Fibroblast of lung (primary cell): Measurements from ENCODE around the gene PRMT5. TPM values are rescaled to one million over a fixed set of nuclear protein-coding genes. Genes with fewer than 3 reads are reported as not detected.
A peak's percentile ranks its signal among the peaks of the same experiment; 100 is the strongest.

Experiments used
- DNase-seq, 2 donors: peaks; one replicate each; pipeline versions ENCODE4 v3.0.0 to v3.0.0-alpha.2; 2010; ENCODE audit warnings: low read depth in 2 of 2
- H2AFZ ChIP-seq: 2 replicates; pipeline ENCODE4 v1.5.1; 2012; ENCODE audit warnings: low read length, control low read depth, inconsistent platforms
- H3K27ac ChIP-seq: 2 replicates; pipeline ENCODE4 v1.5.1; 2011; ENCODE audit warnings: low read length, control low read depth; ENCODE audit not compliant: insufficient read depth
- H3K27me3 ChIP-seq: 2 replicates; pipeline ENCODE4 v1.5.1; 2011; ENCODE audit warnings: mild to moderate bottlenecking, low read length; ENCODE audit not compliant: control insufficient read depth, insufficient read depth
- H3K36me3 ChIP-seq: 2 replicates; pipeline ENCODE4 v1.5.1; 2011; ENCODE audit warnings: low read length; ENCODE audit not compliant: control insufficient read depth, insufficient read depth
- H3K4me1 ChIP-seq: 2 replicates; pipeline ENCODE4 v1.5.1; 2011; ENCODE audit warnings: low read length; ENCODE audit not compliant: control insufficient read depth, insufficient read depth; ENCODE audit errors: extremely low read depth
- H3K4me2 ChIP-seq: 2 replicates; pipeline ENCODE4 v1.5.1; 2011; ENCODE audit warnings: low read length, control low read depth; ENCODE audit not compliant: insufficient read depth; ENCODE audit errors: extremely low read depth
- H3K4me3 ChIP-seq, 4 experiments: fragments of 200-600 bp in 1 of 4; sonication (generic) in 1 of 4; replicated peaks in 1 of 4; 2 replicates each; pipeline ENCODE4 v1.5.1; 2011 to 2016; ENCODE audit warnings: low read length in 4 of 4, low read depth in 3 of 4, mild to moderate bottlenecking in 3 of 4, control low read depth in 2 of 4, inconsistent platforms in 1 of 4, mixed read lengths in 1 of 4; ENCODE audit not compliant: insufficient read depth in 1 of 4; ENCODE audit errors: control extremely low read depth in 1 of 4
- H3K79me2 ChIP-seq: 2 replicates; pipeline ENCODE4 v1.5.1; 2012; ENCODE audit warnings: mild to moderate bottlenecking, low read length, inconsistent platforms; ENCODE audit not compliant: control insufficient read depth, insufficient read depth
- H3K9ac ChIP-seq: 2 replicates; pipeline ENCODE4 v1.5.1; 2011; ENCODE audit warnings: mild to moderate bottlenecking, low read length, control low read depth; ENCODE audit not compliant: insufficient read depth
- H3K9me3 ChIP-seq: 2 replicates; pipeline ENCODE4 v1.5.1; 2012; ENCODE audit warnings: low read depth, low read length; ENCODE audit not compliant: control insufficient read depth, insufficient read depth
- H4K20me1 ChIP-seq: 2 replicates; pipeline ENCODE4 v1.5.1; 2011; ENCODE audit warnings: low read length; ENCODE audit not compliant: control insufficient read depth, insufficient read depth; ENCODE audit errors: extremely low read depth
- EZH2 ChIP-seq: IDR thresholded peaks from 2 replicates; pipeline ENCODE4 v1.5.1; 2012; ENCODE audit warnings: low read length, control low read depth, mild to moderate bottlenecking; ENCODE audit errors: missing control alignments
- polyA plus RNA-seq, 2 donors: library from polyadenylated mRNA; depleted of rRNA in 1 of 2; stranded (reverse) in 1 of 2; unstranded in 1 of 2; fragments of >200 nt; gene quantifications; 2 replicates each; pipeline ENCODE4 v1.2.1, GENCODE V29; 2011 to 2012; ENCODE audit warnings: missing spikeins in 1 of 2
- total RNA-seq: library from RNA; depleted of rRNA; stranded (reverse); fragments of >200 nt; gene quantifications from 2 replicates; pipeline ENCODE4 v1.2.1, GENCODE V29; 2014
- TF ChIP-seq, protein P1 (sequence below), 2 donors: IDR thresholded peaks in 1 of 2; conservative IDR thresholded peaks in 1 of 2; 1 replicate in 1 of 2; 2 replicates in 1 of 2; pipeline ENCODE4 v1.5.1; 2011 to 2012; ENCODE audit warnings: low read length in 2 of 2, control low read depth in 1 of 2, inconsistent platforms in 1 of 2, low read depth in 1 of 2, mild to moderate bottlenecking in 1 of 2

The PRMT5 gene
- total and polyA plus RNA-seq, 2 donors (not counting 1 experiment from before 2014, with no cell fraction given) = 54.8 to 91.7 TPM

DNA sequence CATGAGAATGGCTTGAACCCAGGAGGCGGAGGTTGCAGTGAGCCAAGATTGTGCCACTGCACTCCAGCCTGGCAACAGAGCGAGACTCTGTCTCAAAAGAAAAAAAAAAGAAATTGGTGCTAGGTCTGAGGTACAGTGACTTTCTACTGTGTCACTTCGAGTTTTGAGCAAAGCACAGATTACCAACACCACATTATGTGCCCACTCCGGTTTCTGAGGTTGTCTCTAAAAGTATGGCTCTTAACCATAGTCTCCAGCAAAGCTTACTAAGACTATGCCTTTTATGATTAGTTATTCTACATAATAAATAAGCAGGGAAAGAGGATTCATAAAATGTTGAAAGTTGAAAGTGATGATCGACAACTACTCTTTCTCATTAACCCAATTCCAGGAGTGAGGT lies 18.3 kb downstream of the PRMT5 start:
- DNase-seq = no peak
- H3K27me3 ChIP-seq = no peaks in the 10 kb centered on the region
- H3K4me3 ChIP-seq = no peak overlapping the region
- no peaks in the 10 kb centered on the region for H3K9me3 ChIP-seq
- TF ChIP-seq, protein P1, sequence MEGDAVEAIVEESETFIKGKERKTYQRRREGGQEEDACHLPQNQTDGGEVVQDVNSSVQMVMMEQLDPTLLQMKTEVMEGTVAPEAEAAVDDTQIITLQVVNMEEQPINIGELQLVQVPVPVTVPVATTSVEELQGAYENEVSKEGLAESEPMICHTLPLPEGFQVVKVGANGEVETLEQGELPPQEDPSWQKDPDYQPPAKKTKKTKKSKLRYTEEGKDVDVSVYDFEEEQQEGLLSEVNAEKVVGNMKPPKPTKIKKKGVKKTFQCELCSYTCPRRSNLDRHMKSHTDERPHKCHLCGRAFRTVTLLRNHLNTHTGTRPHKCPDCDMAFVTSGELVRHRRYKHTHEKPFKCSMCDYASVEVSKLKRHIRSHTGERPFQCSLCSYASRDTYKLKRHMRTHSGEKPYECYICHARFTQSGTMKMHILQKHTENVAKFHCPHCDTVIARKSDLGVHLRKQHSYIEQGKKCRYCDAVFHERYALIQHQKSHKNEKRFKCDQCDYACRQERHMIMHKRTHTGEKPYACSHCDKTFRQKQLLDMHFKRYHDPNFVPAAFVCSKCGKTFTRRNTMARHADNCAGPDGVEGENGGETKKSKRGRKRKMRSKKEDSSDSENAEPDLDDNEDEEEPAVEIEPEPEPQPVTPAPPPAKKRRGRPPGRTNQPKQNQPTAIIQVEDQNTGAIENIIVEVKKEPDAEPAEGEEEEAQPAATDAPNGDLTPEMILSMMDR (conservative IDR thresholded peaks at IDR 0.05 in 1 of 2, IDR thresholded peaks at IDR 0.05 in 1 of 2; ENCODE audit: low read depth in 1 of 2, low read length in 2 of 2) = no peak
- TF ChIP-seq EZH2 = no peak
- no peaks in the 10 kb centered on the region for H4K20me1 ChIP-seq
- H3K9ac ChIP-seq = no peak overlapping the region
- H3K36me3 ChIP-seq = peaks cover 5% of the 10 kb centered on the region
- no peak overlapping the region for H3K27ac ChIP-seq
- H3K4me2 ChIP-seq = no peak overlapping the region
- peaks cover 11% of the 10 kb centered on the region for H3K79me2 ChIP-seq
- no peak overlapping the region for H2AFZ ChIP-seq
- H3K4me1 ChIP-seq = no peaks in the 10 kb centered on the region

DNA sequence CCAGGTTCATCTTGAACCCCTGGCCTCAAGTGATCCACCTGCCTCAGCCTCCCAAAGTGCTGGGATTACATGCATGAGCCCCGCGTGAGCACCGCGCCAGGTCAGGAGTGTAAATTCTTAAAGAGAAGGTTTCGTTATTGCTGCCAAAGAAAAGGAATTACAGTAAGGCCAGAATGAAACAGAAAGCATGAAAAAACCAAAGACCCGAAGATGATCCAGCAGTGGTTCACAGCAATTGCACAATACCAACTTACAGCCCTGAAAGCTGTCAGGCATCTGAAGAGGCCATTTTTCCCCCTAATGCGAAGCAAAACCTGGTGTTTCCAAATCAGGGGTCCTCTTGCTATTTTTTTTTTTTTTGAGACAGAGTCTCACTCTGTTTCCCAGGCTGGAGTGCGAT lies 20.6 kb downstream of the PRMT5 start:
- Histone ChIP-seq H3K36me3 (peaks cover 15% of the 10 kb centered on the region), H3K9me3 (no peaks in the 10 kb centered on the region), H3K27ac (no peak overlapping the region), H4K20me1 (no peaks in the 10 kb centered on the region), H3K27me3 (no peaks in the 10 kb centered on the region), H3K4me2 (no peak overlapping the region), H3K4me1 (no peaks in the 10 kb centered on the region), H2AFZ (no peak overlapping the region), H3K79me2 (peaks cover 8% of the 10 kb centered on the region), H3K4me3 (no peak overlapping the region), H3K9ac (no peak overlapping the region)
- TF ChIP-seq EZH2 = no peak
- TF ChIP-seq, protein P1 (conservative IDR thresholded peaks at IDR 0.05 in 1 of 2, IDR thresholded peaks at IDR 0.05 in 1 of 2; ENCODE audit: low read depth in 1 of 2, low read length in 2 of 2) = no peak
- DNase-seq = peak in 1 of 2 donors; percentile 54

DNA sequence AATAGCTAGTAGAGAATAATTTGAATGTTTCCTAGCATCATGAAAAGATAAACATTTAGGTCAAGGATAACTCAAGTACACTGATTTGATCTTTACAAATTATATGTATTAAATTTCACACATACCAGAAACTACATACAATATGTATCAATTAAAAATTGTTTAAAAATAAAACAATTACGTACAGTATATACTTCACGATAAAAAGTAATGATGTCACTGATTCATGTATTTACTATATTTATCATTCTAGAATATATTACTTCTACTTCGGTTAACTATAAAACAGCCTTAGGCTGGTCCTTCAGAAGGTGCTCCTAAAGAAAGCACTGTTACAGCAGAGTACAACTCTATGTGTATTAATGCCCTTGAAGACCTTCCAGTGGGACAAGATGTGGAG lies 21.7 kb downstream of the PRMT5 start:
- no peak overlapping the region for H3K9ac ChIP-seq
- H3K79me2 ChIP-seq = peaks cover 6% of the 10 kb centered on the region
- DNase-seq = no peak
- no peak overlapping the region for H3K27ac ChIP-seq
- H3K4me2 ChIP-seq = no peak overlapping the region
- H3K4me1 ChIP-seq = no peaks in the 10 kb centered on the region
- no peak overlapping the region for H2AFZ ChIP-seq
- peaks cover 18% of the 10 kb centered on the region for H3K36me3 ChIP-seq
- no peaks in the 10 kb centered on the region for H4K20me1 ChIP-seq
- TF ChIP-seq EZH2 = no peak
- TF ChIP-seq, protein P1 (conservative IDR thresholded peaks at IDR 0.05 in 1 of 2, IDR thresholded peaks at IDR 0.05 in 1 of 2; ENCODE audit: low read depth in 1 of 2, low read length in 2 of 2) = no peak
- H3K27me3 ChIP-seq = no peaks in the 10 kb centered on the region
- H3K9me3 ChIP-seq = no peaks in the 10 kb centered on the region
- no peak overlapping the region for H3K4me3 ChIP-seq
